ENCODE measurements around the gene KCNQ1. TPM values are rescaled to one million over a fixed set of nuclear protein-coding genes. Genes with fewer than 3 reads are reported as not detected.

Gene KCNQ1
- total RNA-seq, 1 experiment from 2014 or later = 2.3 TPM

DNA sequence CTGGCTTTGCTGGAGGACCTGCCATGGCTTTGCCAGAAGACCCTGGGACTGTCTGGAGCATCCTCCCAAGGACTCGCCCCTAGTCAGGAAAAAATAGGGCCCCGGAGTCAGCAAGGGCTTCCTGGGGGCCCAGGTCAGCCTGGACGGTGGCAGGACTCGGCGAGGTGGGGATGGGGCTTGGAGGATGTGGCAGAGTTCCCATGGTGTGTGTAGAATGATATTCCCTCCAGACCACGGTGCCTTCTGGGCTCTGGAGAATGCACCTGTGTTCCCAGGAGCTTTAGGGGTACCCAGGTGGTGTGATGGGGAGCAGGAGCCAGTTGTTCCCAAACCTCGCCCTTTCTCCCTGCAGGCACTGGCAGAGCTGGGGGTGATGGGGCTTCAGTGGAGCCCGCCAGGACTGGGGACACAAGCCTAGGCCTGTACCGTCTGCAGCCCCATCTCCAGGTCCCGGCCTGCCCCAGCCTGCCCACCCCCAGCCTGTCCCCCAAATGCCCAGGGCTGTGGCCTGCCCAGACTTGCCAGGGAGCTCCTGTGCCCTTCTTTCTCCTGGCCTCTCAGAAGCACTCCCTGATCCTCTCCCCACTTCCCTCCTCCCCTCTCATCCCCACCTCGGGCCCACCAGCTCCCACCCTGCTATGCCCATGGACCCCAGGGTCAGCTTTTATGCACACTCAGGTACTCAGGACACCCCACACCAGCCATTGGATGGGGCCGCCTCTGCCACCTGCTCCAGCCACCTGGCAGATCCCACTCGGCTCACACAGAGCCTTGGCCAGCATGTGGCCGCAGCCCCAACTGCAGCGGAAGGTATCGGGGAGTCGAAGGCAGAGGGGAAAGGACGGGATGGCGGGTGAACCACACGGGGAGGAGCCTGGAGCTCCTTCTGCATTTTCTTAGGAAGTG is 358.6 kb downstream of the KCNQ1 start:
- H3K27ac Mint-ChIP-seq = no peak overlapping the region
- no CpG with 5 or more reads among the region's 20 CpGs for WGBS (ENCODE audit: extremely low coverage, insufficient read length, low lambda C conversion rate)
- TF ChIP-seq, protein P1, sequence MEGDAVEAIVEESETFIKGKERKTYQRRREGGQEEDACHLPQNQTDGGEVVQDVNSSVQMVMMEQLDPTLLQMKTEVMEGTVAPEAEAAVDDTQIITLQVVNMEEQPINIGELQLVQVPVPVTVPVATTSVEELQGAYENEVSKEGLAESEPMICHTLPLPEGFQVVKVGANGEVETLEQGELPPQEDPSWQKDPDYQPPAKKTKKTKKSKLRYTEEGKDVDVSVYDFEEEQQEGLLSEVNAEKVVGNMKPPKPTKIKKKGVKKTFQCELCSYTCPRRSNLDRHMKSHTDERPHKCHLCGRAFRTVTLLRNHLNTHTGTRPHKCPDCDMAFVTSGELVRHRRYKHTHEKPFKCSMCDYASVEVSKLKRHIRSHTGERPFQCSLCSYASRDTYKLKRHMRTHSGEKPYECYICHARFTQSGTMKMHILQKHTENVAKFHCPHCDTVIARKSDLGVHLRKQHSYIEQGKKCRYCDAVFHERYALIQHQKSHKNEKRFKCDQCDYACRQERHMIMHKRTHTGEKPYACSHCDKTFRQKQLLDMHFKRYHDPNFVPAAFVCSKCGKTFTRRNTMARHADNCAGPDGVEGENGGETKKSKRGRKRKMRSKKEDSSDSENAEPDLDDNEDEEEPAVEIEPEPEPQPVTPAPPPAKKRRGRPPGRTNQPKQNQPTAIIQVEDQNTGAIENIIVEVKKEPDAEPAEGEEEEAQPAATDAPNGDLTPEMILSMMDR (conservative IDR thresholded peaks at IDR 0.05) = no peak

More for the DNA sequence above, 358.6 kb downstream of the KCNQ1 start:
- Histone ChIP-seq H3K4ac (ENCODE audit: low read depth, low read length) (no peak overlapping the region), H3K79me1 (ENCODE audit: insufficient read depth, low read depth, low read length, poor library complexity, severe bottlenecking) (no peaks in the 10 kb centered on the region), H3K9ac (ENCODE audit: extremely low read depth, insufficient read length, low read length) (no peak overlapping the region), H4K91ac (ENCODE audit: insufficient read length, low read depth, low read length) (no peak overlapping the region), H3K9me3 (ENCODE audit: control insufficient read depth, low read depth, low read length) (no peaks in the 10 kb centered on the region), H2BK5ac (ENCODE audit: insufficient read length, low read length) (no peak overlapping the region), H3K23me2 (ENCODE audit: insufficient read length, low read depth, low read length, poor library complexity, severe bottlenecking) (no peaks in the 10 kb centered on the region), H3K4me1 (ENCODE audit: insufficient read depth, low read length) (no peaks in the 10 kb centered on the region), H3K79me2 (ENCODE audit: insufficient read depth, low read length) (no peaks in the 10 kb centered on the region), H4K8ac (replicated peaks; ENCODE audit: insufficient read length, low read depth, low read length) (no peak overlapping the region), H3K27ac (ENCODE audit: insufficient read length, low read depth, low read length) (no peak overlapping the region), H4K20me1 (ENCODE audit: control insufficient read depth, insufficient read depth, insufficient read length) (no peaks in the 10 kb centered on the region), H3T11ph (ENCODE audit: low read length) (no peak overlapping the region), H4K5ac (ENCODE audit: insufficient read length, low read depth, low read length) (no peak overlapping the region), H3K4me2 (ENCODE audit: insufficient read depth, insufficient read length, low read length) (no peak overlapping the region), H3K14ac (ENCODE audit: insufficient read depth, low read length) (no peak overlapping the region), H2BK120ac (ENCODE audit: low read depth, low read length, poor library complexity, severe bottlenecking) (no peak overlapping the region), H2BK20ac (ENCODE audit: low read depth, low read length, poor library complexity, severe bottlenecking) (no peak overlapping the region), H2BK15ac (ENCODE audit: low read depth, low read length) (no peak overlapping the region), H3K56ac (ENCODE audit: insufficient read length, low read depth, low read length) (no peak overlapping the region), H3K27me3 (ENCODE audit: insufficient read depth, low read length) (no peaks in the 10 kb centered on the region; the same call in 1 of the 2 replicates), H3K18ac (ENCODE audit: insufficient read length, low read depth, low read length) (no peak overlapping the region), H2AFZ (ENCODE audit: low read length) (no peak overlapping the region), H2BK12ac (ENCODE audit: insufficient read length, low read depth, low read length) (no peak overlapping the region), H2AK5ac (ENCODE audit: insufficient read length, low read length) (no peak overlapping the region), H3K23ac (ENCODE audit: insufficient read length, low read depth, low read length) (no peak overlapping the region)
- Mint-ChIP-seq H3K27me3 (ENCODE audit: low read depth) (peaks cover 90% of the 10 kb centered on the region), H3K4me3 (no peak overlapping the region), H3K9me3 (peaks cover 9 to 10% of the 10 kb centered on the region in 2 experiments), H3K36me3 (ENCODE audit: insufficient read depth in 1 of 3, low read depth in 3 of 3) (peaks cover 0 to 9% (median 4%) of the 10 kb centered on the region in 3 experiments; a peak in 5 of 7 replicates), H3K4me1 (peaks cover 10 to 19% of the 10 kb centered on the region in 2 experiments)
- peak; percentile 27 for DNase-seq

Measured in H9 (cell line).